BJ (cell line): ENCODE measurements around the gene C14orf132. TPM values are rescaled to one million over a fixed set of nuclear protein-coding genes. Genes with fewer than 3 reads are reported as not detected.

Experiments
- CTCF ChIA-PET: fragments of 350-600 bp; formaldehyde crosslinking; extraction: SDS; loops from one replicate; lab custom pipeline; 2021; ENCODE audit warnings: antibody characterized with exemption, inconsistent platforms; lab: Yijun Ruan, JAX
- POLR2A ChIA-PET: fragments of 300-600 bp; sonication (Branson Sonifier 250); formaldehyde crosslinking; extraction: SDS; loops from one replicate; lab custom pipeline; 2021; ENCODE audit warnings: antibody characterized with exemption; lab: Charles Lee
- DNase-seq: peaks from one replicate; pipeline ENCODE4 v3.0.0-alpha.2; 2011; ENCODE audit warnings: low read depth
- H3K27me3 ChIP-seq: 2 replicates; pipeline ENCODE4 v1.6.0; 2011; ENCODE audit warnings: low read length; ENCODE audit not compliant: control insufficient read depth, insufficient read depth
- H3K36me3 ChIP-seq: 2 replicates; pipeline ENCODE4 v1.5.1; 2011; ENCODE audit warnings: low read length; ENCODE audit not compliant: control insufficient read depth, insufficient read depth
- H3K4me3 ChIP-seq: 2 replicates; pipeline ENCODE4 v1.5.1; 2011; ENCODE audit warnings: low read depth, mild to moderate bottlenecking, control low read depth, low read length
- CTCF ChIP-seq: IDR thresholded peaks from 2 replicates; pipeline ENCODE4 v1.5.1; 2011; ENCODE audit warnings: low read depth, mild to moderate bottlenecking, control low read depth, inconsistent platforms, low read length, moderate library complexity; ENCODE audit not compliant: insufficient read depth
- polyA plus RNA-seq: library from polyadenylated mRNA; depleted of rRNA; stranded (reverse); fragments of >200 nt; gene quantifications from 2 replicates; pipeline ENCODE4 v1.2.3, GENCODE V29; 2011

The C14orf132 gene
- polyA plus RNA-seq, 1 experiment = 13.2 TPM

- CTCF ChIA-PET = interaction anchor here (0.5 to 7.8 kb wide), 9 partner anchors 35 to 322 kb away, joined by 3 to 225 read pairs (median 6); partner anchors contain the start of gene BDKRB1
- POLR2A ChIA-PET = no interaction called here
Measured at GRCh38 chr14:96102081-96102856, 63.1 kb downstream of the C14orf132 start.

DNA sequence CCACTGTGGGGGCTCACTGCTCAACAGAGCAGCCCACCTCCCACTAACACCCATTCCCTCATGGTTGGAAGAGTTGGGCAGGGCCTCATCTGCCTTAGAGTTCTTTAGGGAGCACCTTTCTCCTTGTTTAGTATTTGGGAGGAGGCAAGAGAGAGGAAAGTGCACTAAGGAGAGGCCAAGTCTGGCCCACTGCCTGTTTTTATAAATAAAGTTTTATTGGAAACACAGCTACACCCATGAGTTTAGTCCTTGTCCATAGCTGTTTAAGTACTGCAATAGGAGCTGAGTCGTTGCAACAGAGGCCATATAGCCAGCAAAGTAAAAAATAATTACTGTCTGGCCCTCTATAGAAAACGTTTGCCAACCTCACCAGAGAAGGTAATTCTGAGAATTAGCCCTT is 63.9 kb downstream of the C14orf132 start:
- TF ChIP-seq CTCF = no peak
- H3K27me3 ChIP-seq = no peaks in the 10 kb centered on the region
- H3K4me3 ChIP-seq = no peak overlapping the region
- CTCF ChIA-PET = interaction anchor here (0.5 to 7.8 kb wide), 6 partner anchors 74 to 321 kb away, joined by 4 to 225 read pairs (median 8); no protein-coding TSS in a partner anchor
- POLR2A ChIA-PET = no interaction called here
- DNase-seq = no peak
- no peaks in the 10 kb centered on the region for H3K36me3 ChIP-seq

More at GRCh38 chr14:96102081-96102856, 63.1 kb downstream of the C14orf132 start:
- no peak overlapping the region for H3K4me3 ChIP-seq
- no peak for DNase-seq
- H3K36me3 ChIP-seq = no peaks in the 10 kb centered on the region
- peak; percentile 35; the same call in 1 of the 2 replicates for TF ChIP-seq CTCF
- no peaks in the 10 kb centered on the region for H3K27me3 ChIP-seq

DNA sequence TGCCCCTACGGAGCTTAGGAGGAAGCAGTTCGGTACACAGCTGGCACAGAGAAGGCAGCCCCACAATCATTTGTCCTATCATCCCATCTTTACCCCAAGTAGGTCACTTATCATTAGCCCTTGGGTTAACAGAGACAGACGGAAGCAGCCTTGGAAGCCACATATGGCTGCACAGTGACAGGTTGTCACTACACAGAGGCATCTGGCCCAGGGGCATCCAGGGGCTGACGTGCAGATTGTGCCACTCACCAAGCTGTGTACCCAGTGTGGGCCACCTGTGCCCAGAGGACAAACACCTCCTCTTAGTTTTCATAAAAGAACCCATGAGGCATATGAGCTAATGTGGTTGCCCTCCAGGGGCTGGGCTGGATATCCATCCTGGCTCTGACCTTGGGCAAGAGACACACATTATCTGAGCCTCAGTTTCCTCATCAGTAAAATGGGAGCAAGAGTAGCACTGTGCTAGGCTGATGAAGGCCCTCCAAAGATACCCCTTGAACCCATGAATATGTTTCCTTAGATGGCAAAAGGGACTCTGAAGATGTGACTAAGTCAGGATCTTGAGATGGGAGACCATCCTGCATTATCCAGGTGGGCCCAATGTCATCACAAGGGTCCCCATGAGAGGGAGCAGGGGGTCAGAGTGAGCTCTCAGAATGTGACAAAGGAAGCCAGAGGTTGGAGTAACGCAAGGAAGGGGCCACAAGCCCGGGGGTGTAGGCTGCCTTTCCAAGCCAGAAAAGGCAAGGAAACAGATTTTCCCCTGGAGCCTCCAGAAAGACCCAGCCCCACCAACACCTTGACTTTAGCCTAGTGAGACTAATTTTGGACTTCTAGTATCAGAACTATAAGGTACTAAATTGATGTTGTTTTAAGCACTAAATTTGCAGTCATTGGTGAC is 64.6 kb downstream of the C14orf132 start:
- Histone ChIP-seq H3K27me3 (no peaks in the 10 kb centered on the region; the same call in 1 of the 2 replicates), H3K4me3 (no peak overlapping the region), H3K36me3 (no peaks in the 10 kb centered on the region)
- CTCF ChIA-PET = interaction anchor here (0.8 to 7.8 kb wide), 8 partner anchors 41 to 323 kb away, joined by 3 to 225 read pairs (median 4); no protein-coding TSS in a partner anchor
- no peak for DNase-seq
- POLR2A ChIA-PET = no interaction called here
- TF ChIP-seq CTCF = no peak

DNA sequence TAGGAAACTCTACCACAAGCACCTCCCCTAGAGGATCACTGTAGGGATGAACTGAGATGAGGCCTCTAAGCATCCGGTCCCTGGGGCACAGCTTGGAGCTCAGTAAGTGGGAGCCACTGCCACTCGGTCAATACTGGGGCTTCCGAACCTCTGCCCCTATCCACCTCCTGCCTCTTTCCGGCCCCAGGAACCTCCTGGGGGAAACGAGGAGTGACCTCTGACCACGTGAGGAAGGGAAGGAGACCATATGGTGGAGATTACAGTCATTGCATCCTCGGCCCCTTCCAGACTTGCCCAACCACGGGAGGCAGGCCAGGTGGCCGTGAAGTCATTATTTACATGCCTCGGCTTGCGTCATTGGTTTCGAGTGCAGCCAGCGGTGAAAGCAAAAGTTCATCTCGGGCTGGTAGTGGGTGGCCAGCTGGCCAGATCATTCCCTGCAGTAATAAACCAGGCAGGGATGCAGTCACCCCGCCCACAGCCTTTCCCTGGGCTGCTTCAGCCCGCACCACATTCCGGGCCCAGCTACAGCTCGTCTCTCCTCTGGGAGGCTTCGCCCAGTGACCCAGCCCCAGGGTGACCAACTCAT is 65.4 kb downstream of the C14orf132 start:
- peak; percentile 98 for DNase-seq
- Histone ChIP-seq H3K4me3 (no peak overlapping the region), H3K27me3 (no peaks in the 10 kb centered on the region; the same call in 1 of the 2 replicates), H3K36me3 (no peaks in the 10 kb centered on the region)
- 0 out of 2 replicates have a peak, but pooled peaks have one; percentile 1 for TF ChIP-seq CTCF
- CTCF ChIA-PET = interaction anchor here (0.8 to 7.8 kb wide), 11 partner anchors 13 to 322 kb away, joined by 3 to 225 read pairs (median 4); no protein-coding TSS in a partner anchor
- POLR2A ChIA-PET = no interaction called here
